ENCODE results near the gene LYL1.

LYL1 gene

DNA sequence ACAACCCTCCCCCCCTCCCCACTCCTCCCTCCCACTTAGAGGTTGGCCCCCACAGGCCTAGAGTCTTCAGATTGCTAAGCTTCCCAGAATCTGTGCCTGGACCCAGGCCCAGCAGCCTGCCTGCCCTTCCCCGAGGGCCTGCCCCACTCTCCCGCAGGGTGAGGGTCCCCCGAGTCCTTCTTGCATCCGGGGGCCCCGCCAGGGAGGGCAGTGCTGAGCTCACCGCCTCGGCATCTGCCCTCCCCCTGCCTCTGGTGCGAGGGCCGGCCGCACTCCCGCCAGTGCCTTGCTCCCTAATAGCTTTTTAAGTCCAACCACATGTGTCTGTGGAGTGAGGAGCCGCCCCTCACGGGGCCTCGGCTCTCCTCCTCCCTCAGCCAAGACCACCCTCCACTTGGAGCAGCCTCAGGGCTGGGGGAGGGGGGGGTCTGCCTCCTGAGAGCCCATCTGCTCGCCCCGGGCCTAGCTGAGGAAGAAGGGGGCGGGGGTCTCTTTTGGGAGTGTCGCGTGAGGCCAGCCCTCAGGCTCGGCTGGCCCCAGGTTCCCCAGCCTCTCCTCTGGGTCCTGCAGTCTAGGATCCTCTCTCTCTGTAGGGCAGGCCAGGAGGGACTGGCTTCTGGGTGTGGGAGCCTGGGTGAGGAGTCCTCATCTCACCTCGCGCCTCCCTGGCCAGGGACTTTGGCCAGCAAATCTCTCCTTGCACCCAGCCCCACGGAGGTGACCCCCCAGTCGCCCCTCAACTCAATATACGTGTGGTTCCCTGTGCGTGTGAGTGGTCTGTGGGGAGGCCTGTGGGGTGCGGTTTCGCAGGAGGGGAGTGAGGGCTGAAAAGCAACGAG, 47.2 kb downstream of the LYL1 start:
- no peak overlapping the region for H3K4me3 ChIP-seq (IDR thresholded peaks at IDR 0.05; ENCODE audit: insufficient read depth, low read depth, low read length)

DNA sequence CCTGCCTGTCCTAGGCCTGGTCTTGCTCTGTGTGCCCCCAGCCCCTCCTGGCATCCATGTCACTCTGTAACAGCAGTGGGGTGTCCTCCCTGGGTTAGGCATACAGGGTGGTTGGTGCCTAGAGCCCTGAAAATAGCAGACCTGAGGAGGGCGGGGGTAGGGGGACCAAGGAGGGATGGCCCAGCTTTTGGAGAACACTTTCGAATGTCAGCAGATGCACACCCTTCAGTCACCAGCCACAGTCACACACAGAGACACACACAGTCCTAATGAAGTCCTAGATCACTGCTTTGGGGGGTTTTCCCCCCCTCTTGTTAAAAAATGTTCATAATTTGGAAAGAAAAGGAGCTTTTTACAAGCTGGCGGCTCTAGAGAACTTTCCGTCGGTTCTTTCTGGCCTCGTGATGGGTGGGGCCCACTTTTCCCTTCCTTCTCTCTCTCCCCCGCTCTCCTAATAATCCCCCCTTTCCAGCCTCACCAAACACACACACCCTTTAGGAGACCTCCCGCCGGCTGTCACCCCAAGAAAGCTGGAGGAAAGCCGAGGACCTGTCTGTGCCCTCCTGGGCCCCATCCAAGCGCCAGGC, 47.9 kb downstream of the LYL1 start:
- Histone ChIP-seq H3K27ac (no peak overlapping the region), H3K4me3 (IDR thresholded peaks at IDR 0.05; ENCODE audit: insufficient read depth, low read depth, low read length) (no peak overlapping the region), H2AFZ (ENCODE audit: low read depth) (no peak overlapping the region), H3K4me1 (ENCODE audit: low read depth, poor library complexity, severe bottlenecking) (peaks cover 12% of the 10 kb centered on the region), H3K4me2 (no peak overlapping the region), H3K27me3 (ENCODE audit: insufficient read depth, low read depth) (peaks cover 54% of the 10 kb centered on the region), H3K79me2 (ENCODE audit: insufficient read depth, low read depth) (no peaks in the 10 kb centered on the region), H4K20me1 (ENCODE audit: insufficient read depth) (no peaks in the 10 kb centered on the region), H3K36me3 (ENCODE audit: insufficient read depth) (no peaks in the 10 kb centered on the region), H3K9ac (no peak overlapping the region)
- TF ChIP-seq, protein P1, sequence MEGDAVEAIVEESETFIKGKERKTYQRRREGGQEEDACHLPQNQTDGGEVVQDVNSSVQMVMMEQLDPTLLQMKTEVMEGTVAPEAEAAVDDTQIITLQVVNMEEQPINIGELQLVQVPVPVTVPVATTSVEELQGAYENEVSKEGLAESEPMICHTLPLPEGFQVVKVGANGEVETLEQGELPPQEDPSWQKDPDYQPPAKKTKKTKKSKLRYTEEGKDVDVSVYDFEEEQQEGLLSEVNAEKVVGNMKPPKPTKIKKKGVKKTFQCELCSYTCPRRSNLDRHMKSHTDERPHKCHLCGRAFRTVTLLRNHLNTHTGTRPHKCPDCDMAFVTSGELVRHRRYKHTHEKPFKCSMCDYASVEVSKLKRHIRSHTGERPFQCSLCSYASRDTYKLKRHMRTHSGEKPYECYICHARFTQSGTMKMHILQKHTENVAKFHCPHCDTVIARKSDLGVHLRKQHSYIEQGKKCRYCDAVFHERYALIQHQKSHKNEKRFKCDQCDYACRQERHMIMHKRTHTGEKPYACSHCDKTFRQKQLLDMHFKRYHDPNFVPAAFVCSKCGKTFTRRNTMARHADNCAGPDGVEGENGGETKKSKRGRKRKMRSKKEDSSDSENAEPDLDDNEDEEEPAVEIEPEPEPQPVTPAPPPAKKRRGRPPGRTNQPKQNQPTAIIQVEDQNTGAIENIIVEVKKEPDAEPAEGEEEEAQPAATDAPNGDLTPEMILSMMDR (conservative IDR thresholded peaks at IDR 0.05; ENCODE audit: low read depth, low read length): no peak

More for the DNA sequence above, 47.2 kb downstream of the LYL1 start:
- no peaks in the 10 kb centered on the region for H3K79me2 ChIP-seq (ENCODE audit: insufficient read depth, low read depth)
- H3K27me3 ChIP-seq (ENCODE audit: insufficient read depth, low read depth): peaks cover 60% of the 10 kb centered on the region
- no peak overlapping the region for H3K4me2 ChIP-seq
- TF ChIP-seq, protein P1 (conservative IDR thresholded peaks at IDR 0.05; ENCODE audit: low read depth, low read length): no peak
- no peak overlapping the region for H3K27ac ChIP-seq
- no peaks in the 10 kb centered on the region for H4K20me1 ChIP-seq (ENCODE audit: insufficient read depth)
- H3K9ac ChIP-seq: no peak overlapping the region
- peaks cover 17% of the 10 kb centered on the region for H3K4me1 ChIP-seq (ENCODE audit: low read depth, poor library complexity, severe bottlenecking)
- H3K36me3 ChIP-seq (ENCODE audit: insufficient read depth): no peaks in the 10 kb centered on the region
- no peak overlapping the region for H2AFZ ChIP-seq (ENCODE audit: low read depth)

DNA sequence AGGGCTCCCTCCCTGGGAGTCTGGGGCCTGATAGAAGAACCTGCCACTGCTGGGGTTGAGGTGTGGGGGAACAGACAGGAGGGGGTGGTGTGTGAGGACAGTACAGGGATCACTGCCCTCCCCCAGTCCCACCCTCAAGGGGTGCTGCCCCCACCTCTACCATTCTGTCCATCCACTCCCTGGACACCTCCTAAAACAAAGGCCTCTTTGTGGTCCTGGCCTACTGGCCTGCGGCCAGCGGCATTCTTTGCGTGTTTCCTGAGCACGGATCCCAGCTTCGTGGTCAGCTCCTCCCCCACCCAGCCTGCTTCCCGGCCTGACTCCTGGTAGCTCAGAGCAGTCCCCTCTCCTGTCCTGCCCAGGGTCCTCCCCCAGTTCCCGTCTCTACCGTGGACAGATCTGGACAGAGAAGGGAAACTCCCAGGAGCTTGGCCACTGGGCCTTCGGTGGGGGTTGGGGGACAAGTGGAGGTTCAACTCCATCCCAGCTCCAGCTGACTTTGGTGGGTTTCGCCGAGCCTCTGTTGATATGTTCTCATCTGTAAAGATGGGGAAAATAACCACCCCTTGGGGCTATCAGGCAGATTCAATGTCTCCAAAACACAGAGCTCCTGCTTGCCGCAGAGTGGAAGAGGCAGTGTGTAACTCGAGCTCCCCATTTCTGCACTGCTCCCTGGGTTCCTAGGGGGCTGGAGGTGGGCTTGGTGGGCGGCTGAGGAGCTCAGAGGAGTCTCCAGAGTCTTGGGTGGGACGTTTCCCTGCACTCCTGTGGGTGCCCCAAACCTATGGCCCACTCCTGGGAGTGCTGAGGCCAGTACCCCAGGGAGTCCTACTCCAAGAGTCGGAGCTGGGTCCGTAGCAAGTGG, 48.7 kb downstream of the LYL1 start:
- Histone ChIP-seq H3K27me3 (ENCODE audit: insufficient read depth, low read depth) (peaks cover 50% of the 10 kb centered on the region), H4K20me1 (ENCODE audit: insufficient read depth) (no peaks in the 10 kb centered on the region), H3K4me2 (no peak overlapping the region), H3K79me2 (ENCODE audit: insufficient read depth, low read depth) (no peaks in the 10 kb centered on the region), H3K27ac (no peak overlapping the region), H3K4me3 (IDR thresholded peaks at IDR 0.05; ENCODE audit: insufficient read depth, low read depth, low read length) (no peak overlapping the region), H3K36me3 (ENCODE audit: insufficient read depth) (no peaks in the 10 kb centered on the region), H2AFZ (ENCODE audit: low read depth) (no peak overlapping the region), H3K4me1 (ENCODE audit: low read depth, poor library complexity, severe bottlenecking) (peaks cover 12% of the 10 kb centered on the region), H3K9ac (no peak overlapping the region)
- TF ChIP-seq, protein P1 (conservative IDR thresholded peaks at IDR 0.05; ENCODE audit: low read depth, low read length): no peak

DNA sequence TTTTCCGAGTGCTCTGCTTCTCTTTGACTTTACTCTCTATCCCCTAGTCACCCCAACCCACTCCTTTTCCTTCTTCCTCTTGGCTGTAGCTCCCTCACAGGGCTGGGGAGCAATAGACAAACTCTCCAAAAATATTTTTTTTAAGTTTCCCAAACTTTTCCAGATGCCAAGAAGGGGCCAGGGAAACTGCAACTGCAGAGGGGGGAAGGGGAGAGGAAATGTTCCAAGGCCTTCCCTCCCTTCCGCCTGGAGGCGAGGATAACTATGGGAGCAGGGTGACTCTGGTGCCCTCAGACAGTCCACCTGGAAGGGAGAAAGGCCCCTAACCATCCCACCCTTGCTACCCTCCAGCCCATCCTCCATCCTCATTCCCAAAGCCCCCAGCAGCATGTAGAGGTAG, 49.4 kb downstream of the LYL1 start:
- H3K4me3 ChIP-seq (IDR thresholded peaks at IDR 0.05; ENCODE audit: insufficient read depth, low read depth, low read length): no peak overlapping the region
- no peaks in the 10 kb centered on the region for H3K79me2 ChIP-seq (ENCODE audit: insufficient read depth, low read depth)
- peaks cover 46% of the 10 kb centered on the region for H3K27me3 ChIP-seq (ENCODE audit: insufficient read depth, low read depth)
- no peaks in the 10 kb centered on the region for H4K20me1 ChIP-seq (ENCODE audit: insufficient read depth)
- H2AFZ ChIP-seq (ENCODE audit: low read depth): no peak overlapping the region
- H3K4me2 ChIP-seq: no peak overlapping the region
- no peak overlapping the region for H3K27ac ChIP-seq
- H3K9ac ChIP-seq: no peak overlapping the region
- peaks cover 12% of the 10 kb centered on the region for H3K4me1 ChIP-seq (ENCODE audit: low read depth, poor library complexity, severe bottlenecking)
- TF ChIP-seq, protein P1 (conservative IDR thresholded peaks at IDR 0.05; ENCODE audit: low read depth, low read length): no peak
- H3K36me3 ChIP-seq (ENCODE audit: insufficient read depth): no peaks in the 10 kb centered on the region
